ENCODE data around the gene PRICKLE2.
"Not testable (repeated sequence)": the region's sequence is repeated elsewhere in the genome, so short reads cannot be mapped to it uniquely, and the experiment has no call there.

Gene PRICKLE2

GRCh38 chr3:64104006-64104405 is 121.3 kb downstream of the PRICKLE2 start:
- no peak for DNase-seq (ENCODE audit: low read depth in 3 of 3, low spot score in 1 of 3)

GRCh38 chr3:64103131-64103530 is 122.1 kb downstream of the PRICKLE2 start:
- no peak for DNase-seq (ENCODE audit: low read depth in 3 of 3, low spot score in 1 of 3)

DNA sequence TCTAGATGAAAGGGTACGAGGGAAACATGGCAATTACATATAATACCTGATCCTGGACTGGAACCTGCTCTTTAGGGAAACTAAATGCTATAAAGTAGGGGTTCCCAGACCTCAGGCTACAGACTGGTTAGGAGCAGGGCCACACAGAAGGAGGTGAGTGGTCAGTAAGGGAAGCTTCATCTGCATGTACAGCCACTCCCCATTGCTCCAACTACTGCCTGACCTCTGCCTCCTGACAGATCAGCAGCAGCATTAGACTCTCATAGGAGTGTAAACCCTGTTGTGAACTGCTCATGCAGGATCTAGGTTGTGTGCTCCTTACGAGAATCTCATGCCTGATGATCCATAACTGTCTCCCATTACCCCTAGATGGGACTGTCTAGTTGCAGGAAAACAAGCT is 123.1 kb downstream of the PRICKLE2 start:
- no peak for DNase-seq (ENCODE audit: low read depth in 3 of 3, low spot score in 1 of 3)

DNA sequence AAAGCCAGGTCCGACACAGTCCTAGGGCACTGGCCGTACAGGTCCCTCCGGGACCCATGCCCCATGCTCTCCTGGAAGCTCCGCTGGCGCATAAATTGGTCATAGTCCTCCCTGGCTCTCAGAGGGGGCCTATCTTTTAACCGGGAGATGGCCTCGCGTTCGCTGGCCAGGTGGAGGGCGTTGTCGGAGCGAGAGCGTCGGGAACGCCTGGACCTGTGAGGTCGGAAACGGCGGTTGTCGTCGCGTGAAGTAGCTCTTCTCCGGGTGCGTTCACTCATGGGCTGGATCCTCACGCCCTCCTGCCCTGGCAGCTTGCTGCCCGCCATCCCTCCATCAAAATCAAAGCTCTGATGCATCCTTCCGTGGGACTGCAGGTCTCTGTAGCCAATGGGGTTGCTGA is 126.0 kb downstream of the PRICKLE2 start:
- no peak for DNase-seq (ENCODE audit: low read depth in 3 of 3, low spot score in 1 of 3)

- DNase-seq (ENCODE audit: low read depth in 3 of 3, low spot score in 1 of 3): no peak
Observed at GRCh38 chr3:64098670-64099069, 126.6 kb downstream of the PRICKLE2 start.

- DNase-seq (ENCODE audit: low read depth in 3 of 3, low spot score in 1 of 3): no peak
Observed at GRCh38 chr3:64097920-64098319, 127.3 kb downstream of the PRICKLE2 start.

- DNase-seq (ENCODE audit: low read depth in 3 of 3, low spot score in 1 of 3): no peak
Observed at GRCh38 chr3:64095802-64096201, 129.5 kb downstream of the PRICKLE2 start.

DNA sequence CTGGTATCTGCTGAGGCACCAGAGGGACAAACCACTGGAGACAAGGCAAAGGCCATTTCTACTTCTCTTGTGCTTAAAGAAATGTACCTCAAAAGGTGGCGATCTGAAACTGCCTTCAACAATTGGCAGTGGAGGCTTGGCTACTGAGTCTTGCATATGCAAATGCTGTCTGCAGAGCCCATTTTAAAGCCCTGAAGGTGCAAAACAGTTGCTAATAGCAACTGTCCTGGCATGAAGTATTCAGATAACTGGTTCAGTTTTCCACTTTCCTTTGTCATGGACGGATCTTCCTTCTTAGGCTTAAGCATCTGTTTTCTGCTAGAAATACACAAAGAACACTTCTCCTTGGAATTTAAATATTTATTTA is 130.6 kb downstream of the PRICKLE2 start:
- no peak for DNase-seq (ENCODE audit: low read depth in 3 of 3, low spot score in 1 of 3)

- no peak for DNase-seq (ENCODE audit: low read depth in 3 of 3, low spot score in 1 of 3)
Observed at GRCh38 chr3:64093825-64094712, 131.2 kb downstream of the PRICKLE2 start.

- DNase-seq (ENCODE audit: low read depth in 3 of 3, low spot score in 1 of 3): no peak
Observed at GRCh38 chr3:64093211-64093610, 132.1 kb downstream of the PRICKLE2 start.

- DNase-seq (ENCODE audit: low read depth in 3 of 3, low spot score in 1 of 3): no peak
Observed at GRCh38 chr3:64091501-64091900, 133.8 kb downstream of the PRICKLE2 start.

GRCh38 chr3:64089386-64089785 is 135.9 kb downstream of the PRICKLE2 start:
- not testable (repeated sequence) for DNase-seq (ENCODE audit: low read depth in 3 of 3, low spot score in 1 of 3)

DNA sequence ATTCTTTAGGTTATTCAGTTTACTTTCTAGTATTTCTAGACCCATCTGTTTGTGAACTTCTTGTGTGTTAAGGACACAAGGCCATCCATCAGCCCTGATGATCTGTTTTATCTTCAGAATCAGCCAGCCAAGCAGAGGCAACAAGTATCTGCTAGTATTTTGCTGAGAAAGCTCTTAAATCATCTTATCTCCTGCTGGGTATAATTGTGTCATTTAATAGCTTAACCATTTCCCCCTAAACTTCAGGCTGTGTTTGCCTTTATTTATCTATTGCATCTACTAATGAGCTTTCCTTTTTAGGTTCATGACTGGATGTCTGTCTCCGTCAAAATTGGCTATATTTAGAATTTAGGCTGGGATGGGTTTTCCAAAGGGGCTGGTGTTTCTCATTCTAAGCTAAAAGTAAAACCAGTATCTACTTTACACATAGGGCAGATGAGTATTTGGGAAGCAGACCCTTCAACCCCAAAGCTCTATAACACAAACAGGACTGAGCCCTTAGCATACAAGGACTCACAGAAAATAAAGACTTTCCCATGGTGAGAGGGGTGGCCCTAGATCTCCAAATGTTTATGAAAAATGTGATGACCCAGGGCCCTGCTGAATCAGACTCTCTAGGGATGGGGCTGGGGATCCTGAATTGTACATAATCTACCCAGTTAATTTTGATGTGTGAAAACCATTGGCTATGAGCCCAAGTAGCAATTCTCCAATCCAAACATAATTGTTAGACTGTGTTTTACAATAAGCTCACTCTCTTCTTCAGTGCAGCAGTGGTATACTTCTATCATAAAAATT is 136.7 kb downstream of the PRICKLE2 start:
- DNase-seq (ENCODE audit: low read depth in 3 of 3, low spot score in 1 of 3): no peak

- no peak for DNase-seq (ENCODE audit: low read depth in 3 of 3, low spot score in 1 of 3)
Observed at GRCh38 chr3:64086479-64087252, 138.6 kb downstream of the PRICKLE2 start.

- DNase-seq (ENCODE audit: low read depth in 3 of 3, low spot score in 1 of 3): no peak
Observed at GRCh38 chr3:64084640-64085039, 140.6 kb downstream of the PRICKLE2 start.

DNA sequence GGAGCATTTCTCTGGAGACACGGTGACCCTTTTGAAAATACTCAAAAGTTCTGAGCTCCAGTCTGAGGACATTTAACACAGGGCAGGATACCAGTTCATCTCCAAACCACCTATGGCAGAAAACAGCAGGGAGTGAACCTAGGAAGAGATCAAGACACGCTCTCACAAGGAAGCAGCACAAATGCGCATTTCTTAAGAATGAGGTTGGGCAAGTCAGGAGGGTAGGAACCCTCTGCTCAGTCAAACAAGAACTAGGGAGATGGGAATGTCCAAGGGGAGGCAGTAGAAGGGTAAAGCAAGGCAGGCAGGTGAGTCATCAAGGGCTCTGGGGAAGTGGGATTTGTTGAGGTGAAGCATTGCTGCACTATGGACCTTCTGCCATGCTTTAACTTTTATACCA is 141.7 kb downstream of the PRICKLE2 start:
- no peak for DNase-seq (ENCODE audit: low read depth in 3 of 3, low spot score in 1 of 3)

- no peak for DNase-seq (ENCODE audit: low read depth in 3 of 3, low spot score in 1 of 3)
Observed at GRCh38 chr3:64082961-64083541, 142.2 kb downstream of the PRICKLE2 start.

GRCh38 chr3:64082411-64082810 is 142.9 kb downstream of the PRICKLE2 start:
- DNase-seq (ENCODE audit: low read depth in 3 of 3, low spot score in 1 of 3): no peak

- no peak for DNase-seq (ENCODE audit: low read depth in 3 of 3, low spot score in 1 of 3)
Observed at GRCh38 chr3:64081235-64081630, 144.0 kb downstream of the PRICKLE2 start.

DNA sequence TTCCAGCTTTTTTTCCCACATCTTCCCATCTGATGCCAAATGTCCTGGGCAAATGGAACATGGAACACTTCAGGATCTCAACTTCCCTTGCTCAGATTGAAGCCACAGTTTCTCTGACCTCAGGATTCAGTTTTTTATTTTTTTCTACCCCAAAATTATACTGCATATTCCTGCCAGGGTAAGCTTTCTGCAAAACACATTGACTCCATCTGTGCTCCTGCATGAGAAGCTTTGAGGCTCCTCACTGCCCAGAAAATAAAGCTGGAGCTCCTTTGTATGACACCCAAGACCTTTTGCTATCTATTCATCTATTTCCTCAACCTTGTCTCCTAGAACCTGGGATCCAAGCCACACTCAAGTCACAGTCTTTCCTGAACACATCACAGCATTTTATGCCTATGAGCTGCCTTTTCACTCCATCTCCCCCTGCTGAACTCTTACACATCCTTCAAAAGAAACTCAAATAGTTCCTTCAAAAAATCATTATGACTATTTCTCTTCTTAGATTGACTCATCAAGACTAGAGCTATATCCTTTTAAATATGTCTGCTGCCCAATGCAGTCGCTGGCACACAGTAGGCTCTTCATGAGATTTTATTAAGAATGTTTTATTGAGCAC is 144.5 kb downstream of the PRICKLE2 start:
- no peak for DNase-seq (ENCODE audit: low read depth in 3 of 3, low spot score in 1 of 3)

All from stimulated activated CD4-positive, alpha-beta T cell treated with anti-CD3 and anti-CD28 coated beads, TNF-alpha, amount 100 ng/mL, for 1 hour (primary cell).